Tibial artery (tissue), 4 donors: Measurements from ENCODE around the gene ARSJ.

Experiments
- DNase-seq, 2 donors: peaks; one replicate each; pipeline ENCODE4 v3.0.0-alpha.2; 2019
- H3K27ac ChIP-seq, 2 donors: fragments of 200-600 bp; sonication (generic) in 1 of 2; 1 replicate in 1 of 2; 2 replicates in 1 of 2; pipeline ENCODE4 v1.5.1; 2018 to 2019; ENCODE audit warnings: mild to moderate bottlenecking in 1 of 2
- H3K27me3 ChIP-seq, 2 donors: fragments of 200-600 bp; sonication (generic) in 1 of 2; one replicate each; pipeline versions ENCODE4 v1.5.1 to v1.6.0; 2016 to 2019
- H3K36me3 ChIP-seq, 3 donors: fragments of 200-600 bp; sonication (generic) in 2 of 3; one replicate each; pipeline ENCODE4 v1.5.1; 2016 to 2019; ENCODE audit warnings: mild to moderate bottlenecking in 2 of 3
- H3K4me1 ChIP-seq, 4 donors: fragments of 200-600 bp; sonication (generic) in 2 of 4; 1 replicate in 3 of 4; 2 replicates in 1 of 4; pipeline ENCODE4 v1.5.1; 2016 to 2019
- H3K4me3 ChIP-seq, 2 donors: fragments of 200-600 bp; sonication (generic) in 1 of 2; 1 replicate in 1 of 2; 2 replicates in 1 of 2; pipeline ENCODE4 v1.5.1; 2018 to 2019; ENCODE audit warnings: mild to moderate bottlenecking in 2 of 2
- H3K9me3 ChIP-seq, 3 donors: fragments of 200-600 bp; sonication (generic) in 1 of 3; one replicate each; pipeline ENCODE4 v1.5.1; 2016 to 2019
- CTCF ChIP-seq, 2 experiments: fragments of 200-600 bp in 1 of 2; fragments of 450-650 bp in 1 of 2; IDR thresholded peaks; one replicate each; pipeline ENCODE4 v1.5.1; 2017 to 2019; ENCODE audit warnings: antibody characterized with exemption in 2 of 2, mild to moderate bottlenecking in 1 of 2, moderate library complexity in 1 of 2
- intact Hi-C: fragments of 100-400 bp; cut with DNase I; formaldehyde crosslinking; loops from one replicate; pipeline ENCODE4 v1.15.0; 2023; ENCODE audit warnings: low total_unique reads

The ARSJ gene

DNA sequence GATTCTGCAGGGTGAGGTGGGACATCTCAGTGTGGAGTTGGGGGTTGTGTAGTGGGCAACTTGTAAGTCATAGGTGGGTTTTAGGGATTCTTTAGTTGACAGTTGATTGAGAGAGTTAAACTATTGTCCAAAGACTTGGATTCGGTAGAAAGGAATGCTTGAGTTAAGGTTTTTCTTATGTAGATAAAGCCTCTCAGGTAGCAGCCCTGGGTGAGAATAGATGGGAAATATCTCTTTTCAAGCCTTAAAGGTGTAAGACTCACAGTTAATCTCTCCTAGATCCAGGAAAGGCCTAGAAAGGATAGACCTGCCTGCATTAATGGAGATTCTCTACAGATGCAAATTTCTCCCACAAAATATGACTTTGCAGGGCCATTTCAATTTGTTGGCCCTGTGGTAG is 108.4 kb downstream of the ARSJ start:
- Histone ChIP-seq H3K36me3 (no peaks in the 10 kb centered on the region), H3K27ac (no peak overlapping the region), H3K27me3 (no peaks in the 10 kb centered on the region), H3K4me3 (no peak overlapping the region), H3K9me3 (no peaks in the 10 kb centered on the region), H3K4me1 (peaks cover 0 to 5% (median 0%) of the 10 kb centered on the region in 4 donors)
- DNase-seq, result no peak
- no peak for TF ChIP-seq CTCF (IDR thresholded peaks at IDR 0.05)
- intact Hi-C loops, result no loop called here

DNA sequence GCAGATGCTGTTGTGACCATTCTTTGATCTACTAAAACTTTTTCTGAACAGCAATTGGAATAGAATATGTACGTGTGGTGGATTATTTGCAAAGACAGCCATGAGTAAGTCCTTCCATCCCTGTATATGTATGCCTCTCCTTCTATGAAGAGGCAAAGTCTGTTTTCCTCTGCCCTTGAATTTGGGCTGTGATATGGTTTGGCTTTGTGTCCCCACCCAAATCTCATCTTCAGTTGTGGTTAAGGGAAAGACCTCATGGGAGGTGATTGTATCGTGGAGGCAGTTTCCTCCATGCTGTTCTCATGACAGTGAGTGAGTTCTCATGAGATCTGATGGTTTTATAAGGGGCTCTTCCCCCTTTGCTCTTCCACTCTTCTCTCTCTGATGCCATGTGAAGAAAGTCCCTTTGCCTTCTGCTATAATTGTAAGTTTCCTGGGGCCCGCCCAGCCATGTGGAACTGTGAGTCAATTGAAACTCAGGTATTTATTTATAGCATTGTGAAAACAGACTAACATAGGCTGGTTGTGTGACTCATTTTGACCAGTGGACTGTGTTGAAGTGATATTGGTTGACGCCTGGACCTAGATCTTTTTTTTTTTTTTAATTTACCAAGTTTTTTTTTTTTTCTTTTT is 109.6 kb downstream of the ARSJ start:
- Histone ChIP-seq H3K36me3 (no peaks in the 10 kb centered on the region), H3K4me1 (peaks cover 0 to 5% (median 0%) of the 10 kb centered on the region in 4 donors), H3K27me3 (no peaks in the 10 kb centered on the region), H3K27ac (no peak overlapping the region), H3K4me3 (no peak overlapping the region), H3K9me3 (no peaks in the 10 kb centered on the region)
- DNase-seq, result no peak
- TF ChIP-seq CTCF (IDR thresholded peaks at IDR 0.05), result no peak
- intact Hi-C loops, result no loop called here

- intact Hi-C loops, result no loop called here
- Histone ChIP-seq H3K36me3 (no peaks in the 10 kb centered on the region), H3K27ac (no peak overlapping the region), H3K4me3 (no peak overlapping the region), H3K9me3 (no peaks in the 10 kb centered on the region), H3K27me3 (no peaks in the 10 kb centered on the region), H3K4me1 (no peaks in the 10 kb centered on the region)
- no peak for TF ChIP-seq CTCF (IDR thresholded peaks at IDR 0.05)
- no peak for DNase-seq
Measured at GRCh38 chr4:113866611-113867010, 112.8 kb downstream of the ARSJ start.

GRCh38 chr4:113858924-113859323 is 120.5 kb downstream of the ARSJ start:
- intact Hi-C loops, result no loop called here
- TF ChIP-seq CTCF (IDR thresholded peaks at IDR 0.05), result no peak
- H3K27me3 ChIP-seq, result no peaks in the 10 kb centered on the region
- no peaks in the 10 kb centered on the region for H3K4me1 ChIP-seq
- no peak overlapping the region for H3K27ac ChIP-seq
- H3K36me3 ChIP-seq, result no peaks in the 10 kb centered on the region
- H3K4me3 ChIP-seq, result no peak overlapping the region
- no peak for DNase-seq
- no peaks in the 10 kb centered on the region for H3K9me3 ChIP-seq

GRCh38 chr4:113851816-113852215 is 127.6 kb downstream of the ARSJ start:
- Histone ChIP-seq H3K4me3 (no peak overlapping the region), H3K27me3 (no peaks in the 10 kb centered on the region), H3K36me3 (no peaks in the 10 kb centered on the region), H3K4me1 (no peaks in the 10 kb centered on the region), H3K27ac (no peak overlapping the region), H3K9me3 (no peaks in the 10 kb centered on the region)
- no peak for DNase-seq
- intact Hi-C loops, result no loop called here
- TF ChIP-seq CTCF (IDR thresholded peaks at IDR 0.05), result no peak
